H9 (cell line): ENCODE results near the gene SNUPN. TPM values are rescaled to one million over a fixed set of nuclear protein-coding genes. Genes with fewer than 3 reads are reported as not detected.

ENCODE experiments used
- DNase-seq: peaks from one replicate; pipeline ENCODE4 v3.0.0-alpha.2; 2017
- H2AFZ ChIP-seq: one replicate; pipeline ENCODE4 v1.6.1; 2013; ENCODE audit warnings: mild to moderate bottlenecking, low read length, control low read depth, moderate library complexity
- H2AK5ac ChIP-seq: 2 replicates; pipeline ENCODE4 v1.6.1; 2013; ENCODE audit warnings: low read length, control low read depth, mixed read lengths; ENCODE audit not compliant: insufficient read length
- H2BK120ac ChIP-seq: one replicate; pipeline ENCODE4 v1.6.1; 2013; ENCODE audit warnings: low read depth, mild to moderate bottlenecking, low read length, control low read depth, inconsistent platforms; ENCODE audit not compliant: poor library complexity, severe bottlenecking
- H2BK12ac ChIP-seq: 2 replicates; pipeline ENCODE4 v1.6.1; 2013; ENCODE audit warnings: low read length, control low read depth, mixed read lengths, low read depth; ENCODE audit not compliant: insufficient read length
- H2BK15ac ChIP-seq: 2 replicates; pipeline ENCODE4 v1.6.1; 2013; ENCODE audit warnings: low read depth, low read length, control low read depth
- H2BK20ac ChIP-seq: one replicate; pipeline ENCODE4 v1.6.1; 2013; ENCODE audit warnings: low read depth, mild to moderate bottlenecking, low read length, control low read depth, inconsistent platforms; ENCODE audit not compliant: poor library complexity, severe bottlenecking
- H2BK5ac ChIP-seq: 2 replicates; pipeline ENCODE4 v1.6.1; 2013; ENCODE audit warnings: low read length, control low read depth, mixed read lengths; ENCODE audit not compliant: insufficient read length
- H3K14ac ChIP-seq: 2 replicates; pipeline ENCODE4 v1.6.1; 2013; ENCODE audit warnings: low read length, control low read depth; ENCODE audit not compliant: insufficient read depth
- H3K18ac ChIP-seq: 2 replicates; pipeline ENCODE4 v1.6.1; 2013; ENCODE audit warnings: low read depth, mild to moderate bottlenecking, mixed read lengths, low read length, control low read depth; ENCODE audit not compliant: insufficient read length
- H3K23ac ChIP-seq: 2 replicates; pipeline ENCODE4 v1.6.1; 2013; ENCODE audit warnings: low read length, control low read depth, mixed read lengths, low read depth; ENCODE audit not compliant: insufficient read length
- H3K23me2 ChIP-seq: 2 replicates; pipeline ENCODE4 v1.6.1; 2013; ENCODE audit warnings: low read depth, mild to moderate bottlenecking, mixed read lengths, low read length, control low read depth; ENCODE audit not compliant: insufficient read length, poor library complexity, severe bottlenecking
- H3K27ac ChIP-seq: 2 replicates; pipeline ENCODE4 v1.5.1; 2013; ENCODE audit warnings: low read length, control low read depth, mixed read lengths, low read depth; ENCODE audit not compliant: insufficient read length
- H3K27me3 ChIP-seq: 2 replicates; pipeline ENCODE4 v1.6.1; 2013; ENCODE audit warnings: low read length, control low read depth, inconsistent platforms; ENCODE audit not compliant: insufficient read depth
- H3K4ac ChIP-seq: 2 replicates; pipeline ENCODE4 v1.6.1; 2013; ENCODE audit warnings: low read depth, mild to moderate bottlenecking, control low read depth, inconsistent platforms, low read length, moderate library complexity
- H3K4me1 ChIP-seq: 2 replicates; pipeline ENCODE4 v1.6.1; 2013; ENCODE audit warnings: low read length, control low read depth, inconsistent platforms; ENCODE audit not compliant: insufficient read depth
- H3K4me2 ChIP-seq: 2 replicates; pipeline ENCODE4 v1.6.1; 2013; ENCODE audit warnings: low read length, control low read depth, mixed read lengths; ENCODE audit not compliant: insufficient read length, insufficient read depth
- H3K56ac ChIP-seq: 2 replicates; pipeline ENCODE4 v1.6.1; 2013; ENCODE audit warnings: low read depth, mild to moderate bottlenecking, mixed read lengths, low read length, control low read depth; ENCODE audit not compliant: insufficient read length
- H3K79me1 ChIP-seq: 2 replicates; pipeline ENCODE4 v1.6.1; 2013; ENCODE audit warnings: low read depth, mild to moderate bottlenecking, moderate library complexity, low read length, control low read depth, inconsistent platforms; ENCODE audit not compliant: insufficient read depth, poor library complexity, severe bottlenecking
- H3K79me2 ChIP-seq: 2 replicates; pipeline ENCODE4 v1.6.1; 2013; ENCODE audit warnings: low read length, control low read depth, inconsistent platforms; ENCODE audit not compliant: insufficient read depth
- H3K9ac ChIP-seq: 2 replicates; pipeline ENCODE4 v1.6.1; 2013; ENCODE audit warnings: low read length, control low read depth, mixed read lengths; ENCODE audit not compliant: insufficient read length; ENCODE audit errors: extremely low read depth
- H3K9me3 ChIP-seq: one replicate; pipeline ENCODE4 v1.6.1; 2013; ENCODE audit warnings: low read depth, low read length, inconsistent platforms; ENCODE audit not compliant: control insufficient read depth
- H3T11ph ChIP-seq: one replicate; pipeline ENCODE4 v1.6.1; 2013; ENCODE audit warnings: mild to moderate bottlenecking, low read length, control low read depth, inconsistent platforms
- H4K20me1 ChIP-seq: one replicate; pipeline ENCODE4 v1.6.1; 2013; ENCODE audit not compliant: control insufficient read depth, insufficient read length, insufficient read depth
- H4K5ac ChIP-seq: 2 replicates; pipeline ENCODE4 v1.6.1; 2013; ENCODE audit warnings: low read depth, mild to moderate bottlenecking, mixed read lengths, low read length, control low read depth; ENCODE audit not compliant: insufficient read length
- H4K8ac ChIP-seq: replicated peaks from 2 replicates; pipeline ENCODE4 v1.6.1; 2013; ENCODE audit warnings: low read length, control low read depth, mixed read lengths, low read depth; ENCODE audit not compliant: insufficient read length
- H4K91ac ChIP-seq: 2 replicates; pipeline ENCODE4 v1.6.1; 2013; ENCODE audit warnings: low read depth, mild to moderate bottlenecking, moderate library complexity, mixed read lengths, low read length, control low read depth; ENCODE audit not compliant: insufficient read length
- H3K27ac Mint-ChIP-seq, 3 experiments: 2 replicates in 2 of 3; 3 replicates in 1 of 3; pipeline ENCODE4 v1.8.0; 2020 to 2021; ENCODE audit warnings: mixed read lengths in 3 of 3, mild to moderate bottlenecking in 1 of 3, moderate library complexity in 1 of 3
- H3K27me3 Mint-ChIP-seq: 2 replicates; pipeline ENCODE4 v1.8.0; 2021; ENCODE audit warnings: low read depth, mild to moderate bottlenecking, moderate library complexity, mixed read lengths
- H3K36me3 Mint-ChIP-seq, 3 experiments: 2 replicates in 2 of 3; 3 replicates in 1 of 3; pipeline ENCODE4 v1.8.0; 2020 to 2021; ENCODE audit warnings: low read depth in 3 of 3, mixed read lengths in 3 of 3; ENCODE audit not compliant: insufficient read depth in 1 of 3
- H3K4me1 Mint-ChIP-seq, 2 experiments: 2 replicates each; pipeline ENCODE4 v1.8.0; 2020; ENCODE audit warnings: mixed read lengths in 2 of 2
- H3K4me3 Mint-ChIP-seq, 2 experiments: 2 replicates in 1 of 2; 3 replicates in 1 of 2; pipeline ENCODE4 v1.8.0; 2020 to 2021; ENCODE audit warnings: mild to moderate bottlenecking in 2 of 2, mixed read lengths in 2 of 2, moderate library complexity in 1 of 2
- H3K9me3 Mint-ChIP-seq, 2 experiments: 2 replicates in 1 of 2; 3 replicates in 1 of 2; pipeline ENCODE4 v1.8.0; 2020; ENCODE audit warnings: mild to moderate bottlenecking in 2 of 2, mixed read lengths in 2 of 2, moderate library complexity in 1 of 2
- CTCF ChIP-seq: fragments of 200-600 bp; sonication (generic); conservative IDR thresholded peaks from 3 replicates; pipeline ENCODE4 v1.8.0; 2021; ENCODE audit warnings: antibody characterized with exemption, mild to moderate bottlenecking
- WGBS: extraction: QIAGEN DNeasy Blood & Tissue Kit; methylation state at CpG from one replicate; pipeline ENCODE4 v1.1.7; 2013; ENCODE audit warnings: missing lambda C conversion rate, low lambda C conversion rate, mixed read lengths; ENCODE audit not compliant: insufficient read length; ENCODE audit errors: extremely low coverage; 5-methylcytosine and 5-hydroxymethylcytosine counted together
- total RNA-seq: library from RNA; stranded (reverse); gene quantifications from 2 replicates; pipeline ENCODE4 v1.2.1, GENCODE V29; 2021

SNUPN gene
- total RNA-seq, 1 experiment from 2014 or later, result 32.7 TPM

DNA sequence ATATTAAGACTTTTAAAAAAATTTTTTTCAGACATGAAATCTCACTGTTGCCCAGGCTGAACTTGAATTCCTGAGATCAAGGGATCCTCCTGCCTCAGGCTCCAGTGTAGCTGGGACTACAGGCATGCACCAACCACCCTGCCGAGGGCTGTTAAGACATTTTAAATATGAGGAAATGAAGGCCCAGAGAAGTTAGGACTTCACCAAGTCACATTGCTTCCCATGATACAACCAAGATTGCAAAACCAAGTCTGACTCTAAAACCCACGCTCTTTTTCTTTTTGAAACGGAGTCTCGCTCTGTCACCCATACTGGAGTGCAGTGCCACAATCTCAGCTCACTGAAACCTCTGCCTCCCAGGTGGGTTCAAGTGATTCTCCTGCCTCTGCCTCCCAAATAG, 74.4 kb downstream of the SNUPN start:
- no peak overlapping the region for H4K91ac ChIP-seq
- no peak overlapping the region for H3K18ac ChIP-seq
- Mint-ChIP-seq H3K9me3 (no peaks in the 10 kb centered on the region), H3K27me3 (no peaks in the 10 kb centered on the region), H3K27ac (0 out of 7 replicates have a peak overlapping the region, but pooled peaks of 1 of the 3 experiments have one; percentile 28), H3K4me1 (no peaks in the 10 kb centered on the region), H3K4me3 (no peak overlapping the region), H3K36me3 (peaks cover 0 to 4% (median 0%) of the 10 kb centered on the region in 3 experiments; a peak in 2 of 7 replicates)
- no peak for DNase-seq
- H2BK15ac ChIP-seq, result no peak overlapping the region
- no peaks in the 10 kb centered on the region for H3K23me2 ChIP-seq
- no peak overlapping the region for H2BK120ac ChIP-seq
- H3K27me3 ChIP-seq, result no peaks in the 10 kb centered on the region
- no peak overlapping the region for H3K14ac ChIP-seq
- no peak overlapping the region for H2BK12ac ChIP-seq
- no peaks in the 10 kb centered on the region for H3K4me1 ChIP-seq
- H3K9ac ChIP-seq, result no peak overlapping the region
- H2AFZ ChIP-seq, result no peak overlapping the region
- no peak overlapping the region for H2BK5ac ChIP-seq
- no peaks in the 10 kb centered on the region for H3K9me3 ChIP-seq
- H2BK20ac ChIP-seq, result no peak overlapping the region
- H3K4ac ChIP-seq, result no peak overlapping the region; the same call in 1 of the 2 replicates
- no peak overlapping the region for H2AK5ac ChIP-seq
- H3T11ph ChIP-seq, result no peak overlapping the region
- H4K8ac ChIP-seq, result no peak overlapping the region
- no peak overlapping the region for H3K4me2 ChIP-seq
- WGBS, result no CpG with 5 or more reads among the region's 4 CpGs
- no peak overlapping the region for H3K23ac ChIP-seq
- no peak overlapping the region for H3K56ac ChIP-seq
- H3K79me1 ChIP-seq, result peaks cover 14% of the 10 kb centered on the region
- H3K79me2 ChIP-seq, result peaks cover 11% of the 10 kb centered on the region; the same call in 1 of the 2 replicates
- no peak overlapping the region for H4K5ac ChIP-seq
- no peak for TF ChIP-seq CTCF
- H3K27ac ChIP-seq, result no peak overlapping the region
- H4K20me1 ChIP-seq, result no peaks in the 10 kb centered on the region

Other genes with a start within 250 kb of the SNUPN start
- 99.1 and 102 TPM in 2 replicates for gene SIN3A, start 174.0 kb downstream of the SNUPN start, total RNA-seq
- 40.9 and 42.2 TPM in 2 replicates for gene PTPN9, start 46.4 kb downstream of the SNUPN start, total RNA-seq
- 97.9 and 106 TPM in 2 replicates for gene IMP3, start 14.5 kb upstream of the SNUPN start, total RNA-seq
- 17.7 and 18.7 TPM in 2 replicates for gene SNX33, start 22.2 kb upstream of the SNUPN start, total RNA-seq
- 2.0 and 2.1 TPM in 2 replicates for gene CSPG4, start 87.1 kb upstream of the SNUPN start, total RNA-seq
- 29.6 and 31.8 TPM in 2 replicates for gene UBE2Q2, start 217.7 kb upstream of the SNUPN start, total RNA-seq